Lung (tissue), 12 donors: ENCODE results near the gene GIGYF2. TPM values are rescaled to one million over a fixed set of nuclear protein-coding genes. Genes with fewer than 3 reads are reported as not detected.
A peak's percentile ranks its signal among the peaks of the same experiment; 100 is the strongest.

ENCODE experiments used
- ATAC-seq: fragments of 200-7000 bp; cut with Tn5 transposase; one replicate; pipeline ENCODE4 v1.9.1; 2020; ENCODE audit warnings: moderate number of reproducible peaks; ENCODE audit not compliant: insufficient read depth, low FRiP score
- DNase-seq, 3 donors: peaks; one replicate each; pipeline ENCODE4 v3.0.0-alpha.2; 2013 to 2017
- H3K27ac ChIP-seq, 2 donors: one replicate each; pipeline ENCODE4 v1.5.1; 2013; ENCODE audit warnings: mild to moderate bottlenecking in 2 of 2, moderate library complexity in 2 of 2, control low read depth in 1 of 2, inconsistent platforms in 1 of 2, low read depth in 1 of 2, low read length in 1 of 2
- H3K27me3 ChIP-seq, 3 donors: one replicate each; pipeline ENCODE4 v1.5.1; 2013; ENCODE audit warnings: low read length in 2 of 3; ENCODE audit not compliant: control insufficient read depth in 3 of 3, insufficient read depth in 3 of 3
- H3K36me3 ChIP-seq, 4 donors: one replicate each; pipeline ENCODE4 v1.5.1; 2013; ENCODE audit warnings: low read length in 4 of 4, mild to moderate bottlenecking in 1 of 4, moderate library complexity in 1 of 4; ENCODE audit not compliant: control insufficient read depth in 4 of 4, insufficient read depth in 4 of 4
- H3K4me1 ChIP-seq, 5 donors: one replicate each; pipeline ENCODE4 v1.5.1; 2013; ENCODE audit warnings: low read length in 5 of 5, mild to moderate bottlenecking in 2 of 5, moderate library complexity in 1 of 5; ENCODE audit not compliant: control insufficient read depth in 5 of 5, insufficient read depth in 5 of 5
- H3K4me3 ChIP-seq: one replicate; pipeline ENCODE4 v1.5.1; 2013; ENCODE audit warnings: mild to moderate bottlenecking, control low read depth, moderate library complexity
- H3K9ac ChIP-seq, 2 donors: one replicate each; pipeline ENCODE4 v1.5.1; 2013; ENCODE audit warnings: low read length in 2 of 2, control low read depth in 1 of 2; ENCODE audit not compliant: insufficient read depth in 1 of 2
- H3K9me3 ChIP-seq, 4 donors: one replicate each; pipeline ENCODE4 v1.5.1; 2013; ENCODE audit warnings: low read length in 3 of 4, mild to moderate bottlenecking in 1 of 4, moderate library complexity in 1 of 4; ENCODE audit not compliant: control insufficient read depth in 4 of 4, insufficient read depth in 3 of 4
- CTCF ChIP-seq: IDR thresholded peaks from 2 replicates; pipeline ENCODE4 v1.5.1; 2012; ENCODE audit warnings: mild to moderate bottlenecking; ENCODE audit errors: control extremely low read depth, extremely low read depth
- WGBS, 2 donors: extraction: QIAGEN DNeasy Blood & Tissue Kit; methylation state at CpG; one replicate each; pipeline ENCODE4 v1.1.7; 2013; 5-methylcytosine and 5-hydroxymethylcytosine counted together
- polyA plus RNA-seq, 2 donors: library from polyadenylated mRNA; stranded (reverse); fragments of 200-250 nt; gene quantifications; one replicate each; pipeline ENCODE4 v1.2.1, GENCODE V29; 2013
- total RNA-seq, 2 donors: library from RNA; depleted of rRNA in 1 of 2; stranded (reverse); fragments of >200 nt in 1 of 2; gene quantifications; one replicate each; pipeline ENCODE4 v1.2.1, GENCODE V29; 2014 to 2021
- donor health status: control.
- donor health status: control.
- donor health status: Bipolar disorder and iron deficiency.
- donor health status: healthy.
- donor health status: DM: yes; HTN: yes; CAD: no.

Gene GIGYF2
- total and polyA plus RNA-seq, 4 donors, result 15.9 to 145 (median 37.3) TPM

GRCh38 chr2:232884549-232885263, 187.6 kb downstream of the GIGYF2 start:
- 85 to 88% methylated on average over 27 of the region's 27 CpGs for WGBS, 2 donors

GRCh38 chr2:232885264-232885961, 188.3 kb downstream of the GIGYF2 start:
- Histone ChIP-seq H3K27ac (no peak overlapping the region), H3K36me3 (no peaks in the 10 kb centered on the region), H3K9me3 (no peaks in the 10 kb centered on the region), H3K4me1 (no peaks in the 10 kb centered on the region), H3K4me3 (no peak overlapping the region), H3K9ac (no peak overlapping the region), H3K27me3 (peaks cover 0 to 6% (median 0%) of the 10 kb centered on the region in 3 donors)
- DNase-seq, result peak in 1 of 3 donors; percentile 27
- no peak for TF ChIP-seq CTCF
- 75 to 87% methylated on average over 25 of the region's 25 CpGs for WGBS, 2 donors
- no peak for ATAC-seq

More at GRCh38 chr2:232884549-232885263, 187.6 kb downstream of the GIGYF2 start:
- Histone ChIP-seq H3K36me3 (no peaks in the 10 kb centered on the region), H3K27ac (no peak overlapping the region), H3K27me3 (peaks cover 0 to 6% (median 0%) of the 10 kb centered on the region in 3 donors), H3K9ac (no peak overlapping the region), H3K4me3 (no peak overlapping the region), H3K4me1 (no peaks in the 10 kb centered on the region), H3K9me3 (no peaks in the 10 kb centered on the region)
- DNase-seq (no peak), ATAC-seq (no peak)
- no peak for TF ChIP-seq CTCF

GRCh38 chr2:232886176-232886575, 189.0 kb downstream of the GIGYF2 start:
- Histone ChIP-seq H3K4me3 (no peak overlapping the region), H3K9me3 (no peaks in the 10 kb centered on the region), H3K9ac (no peak overlapping the region), H3K4me1 (peaks cover 0 to 3% (median 0%) of the 10 kb centered on the region in 5 donors), H3K27me3 (peaks cover 0 to 6% (median 0%) of the 10 kb centered on the region in 3 donors), H3K36me3 (no peaks in the 10 kb centered on the region), H3K27ac (no peak overlapping the region)
- ATAC-seq, result no peak
- TF ChIP-seq CTCF, result no peak
- WGBS, 2 donors, result 89 to 91% methylated on average over 11 of the region's 11 CpGs
- DNase-seq, result no peak
